K562 (cell line): ENCODE results near the gene PTPRM.

ENCODE experiments used
- ATF3 ChIP-seq, 2 experiments: fragments of 450-650 bp in 1 of 2; sonication (generic) in 1 of 2; formaldehyde crosslinking in 1 of 2; IDR thresholded peaks in 1 of 2; conservative IDR thresholded peaks in 1 of 2; 2 replicates each; pipeline versions ENCODE4 v1.6.1 to v1.8.1; 2016 to 2023; ENCODE audit warnings: mild to moderate bottlenecking in 2 of 2, moderate library complexity in 2 of 2, inconsistent platforms in 1 of 2, missing genetic modification reagents in 1 of 2
- CTCF ChIP-seq, 3 experiments: IDR thresholded peaks in 2 of 3; conservative IDR thresholded peaks in 1 of 3; 2 replicates each; pipeline ENCODE4 v1.5.1; 2011 to 2012; ENCODE audit warnings: low read length in 3 of 3, mild to moderate bottlenecking in 3 of 3, control low read depth in 2 of 3, improper control_type of control experiment in 1 of 3, inconsistent platforms in 1 of 3, low read depth in 1 of 3, mixed read lengths in 1 of 3, moderate library complexity in 1 of 3; ENCODE audit not compliant: insufficient read depth in 2 of 3
- FOXM1 ChIP-seq, 2 experiments: fragments of 450-650 bp in 1 of 2; sonication (generic) in 1 of 2; formaldehyde crosslinking in 1 of 2; IDR thresholded peaks; 2 replicates each; pipeline versions ENCODE4 v1.6.1 to v1.9.0; 2017 to 2022; ENCODE audit warnings: low read depth in 2 of 2, mild to moderate bottlenecking in 2 of 2, missing genetic modification reagents in 1 of 2, moderate library complexity in 1 of 2
- NFATC3 ChIP-seq: fragments of 450-650 bp; IDR thresholded peaks from 2 replicates; pipeline ENCODE4 v1.6.1; 2017; ENCODE audit warnings: mild to moderate bottlenecking
- SETDB1 ChIP-seq: IDR thresholded peaks from one replicate; pipeline ENCODE4 v1.6.1; 2012; ENCODE audit warnings: low read length, control low read depth, inconsistent platforms
- SMAD1 ChIP-seq: fragments of 150-350 bp; IDR thresholded peaks from 2 replicates; pipeline ENCODE4 v1.6.1; 2014; ENCODE audit warnings: low read length, low read depth; ENCODE audit not compliant: partially characterized antibody
- SRSF9 ChIP-seq: fragments of 200-400 bp; formaldehyde crosslinking; IDR thresholded peaks from 2 replicates; pipeline ENCODE4 v1.6.1; 2017; ENCODE audit warnings: low read depth, low read length, borderline replicate concordance
- YY1 ChIP-seq, 3 experiments: IDR thresholded peaks; 2 replicates each; pipeline ENCODE4 v1.6.1; 2011; ENCODE audit warnings: low read length in 2 of 3, mild to moderate bottlenecking in 2 of 3, moderate library complexity in 2 of 3, borderline replicate concordance in 1 of 3, control low read depth in 1 of 3, low read depth in 1 of 3; ENCODE audit not compliant: insufficient read depth in 3 of 3, insufficient replicate concordance in 2 of 3, control insufficient read depth in 1 of 3, insufficient read length in 1 of 3; ENCODE audit errors: extremely low read depth in 1 of 3
- ZBTB33 ChIP-seq: sonication (generic); formaldehyde crosslinking; IDR thresholded peaks from 2 replicates; pipeline ENCODE4 v1.8.1; 2023; ENCODE audit warnings: mild to moderate bottlenecking, missing genetic modification reagents
- ZNF263 ChIP-seq: sonication (generic); formaldehyde crosslinking; IDR thresholded peaks from 2 replicates; pipeline ENCODE4 v1.8.0; 2022; ENCODE audit warnings: mild to moderate bottlenecking, missing genetic modification reagents, borderline replicate concordance

- no peak for TF ChIP-seq ZNF263
- TF ChIP-seq YY1 (IDR thresholded peaks at IDR 0.05; ENCODE audit: borderline replicate concordance in 1 of 3, control insufficient read depth in 1 of 3, extremely low read depth in 1 of 3, insufficient read depth in 3 of 3, insufficient read length in 1 of 3, insufficient replicate concordance in 2 of 3, low read depth in 1 of 3, low read length in 2 of 3): no peak
- no peak for TF ChIP-seq SETDB1
- TF ChIP-seq FOXM1 (IDR thresholded peaks at IDR 0.05; ENCODE audit: low read depth): no peak
- no peak for TF ChIP-seq FOXM1 (CRISPR knock-in tag; IDR thresholded peaks at IDR 0.05; ENCODE audit: low read depth)
- no peak for TF ChIP-seq ZBTB33
- TF ChIP-seq NFATC3: no peak
- no peak for TF ChIP-seq ATF3 (IDR thresholded peaks at IDR 0.05)
- TF ChIP-seq ATF3 (CRISPR knock-in tag; conservative IDR thresholded peaks at IDR 0.05): no peak
- no peak for TF ChIP-seq CTCF (IDR thresholded peaks at IDR 0.05 in 2 of 3, conservative IDR thresholded peaks at IDR 0.05 in 1 of 3; ENCODE audit: insufficient read depth in 2 of 3, low read depth in 1 of 3, low read length in 3 of 3)
- TF ChIP-seq SMAD1: no peak
- TF ChIP-seq SRSF9: no peak
These were observed 694.6 kb downstream of the PTPRM start for GRCh38 chr18:8261651-8262091.
